ENCODE results near the gene KAT2B.

The KAT2B gene

GRCh38 chr3:20057612-20058180 is 17.4 kb downstream of the KAT2B start:
- peaks cover 0 to 21% (median 6%) of the 10 kb centered on the region in 11 experiments; a peak in 8 of 22 replicates for H3K9me3 ChIP-seq (replicated peaks in 1 of 11)
- peaks cover 0 to 4% (median 0%) of the 10 kb centered on the region in 11 experiments; a peak in 2 of 22 replicates for H4K20me1 ChIP-seq
- peak overlapping the region in 7 of 11 experiments; percentile 5 to 37 (median 22); a peak in 4 of 22 replicates for H3K27ac ChIP-seq
- TF ChIP-seq Cebpa-rat (IDR thresholded peaks at IDR 0.05): no peak
- H3K4me1 ChIP-seq: peaks cover 24 to 66% (median 41%) of the 10 kb centered on the region in 10 experiments
- H3K9ac ChIP-seq: no peak overlapping the region
- H3K27me3 ChIP-seq: no peaks in the 10 kb centered on the region
- no peak overlapping the region for H3K4me3 ChIP-seq
- no peaks in the 10 kb centered on the region for H3K36me3 ChIP-seq
- H3K4me2 ChIP-seq: peak overlapping the region in 4 of 11 experiments; percentile 13 to 61 (median 36); a peak in 5 of 22 replicates

GRCh38 chr3:20059929-20060328 is 19.7 kb downstream of the KAT2B start:
- Histone ChIP-seq H3K27me3 (no peaks in the 10 kb centered on the region), H3K4me2 (peak overlapping the region in 2 of 11 experiments; percentile 62 to 76; a peak in 1 of 22 replicates), H3K4me1 (peaks cover 16 to 51% (median 31%) of the 10 kb centered on the region in 10 experiments), H3K36me3 (no peaks in the 10 kb centered on the region), H3K9ac (no peak overlapping the region), H4K20me1 (peaks cover 0 to 4% (median 0%) of the 10 kb centered on the region in 11 experiments; a peak in 2 of 22 replicates), H3K27ac (peak overlapping the region in 9 of 11 experiments; percentile 64 to 80 (median 73); a peak in 18 of 22 replicates), H3K4me3 (no peak overlapping the region), H3K9me3 (replicated peaks in 1 of 11) (peaks cover 0 to 21% (median 6%) of the 10 kb centered on the region in 11 experiments; a peak in 8 of 22 replicates)
- TF ChIP-seq Cebpa-rat (IDR thresholded peaks at IDR 0.05): no peak

DNA sequence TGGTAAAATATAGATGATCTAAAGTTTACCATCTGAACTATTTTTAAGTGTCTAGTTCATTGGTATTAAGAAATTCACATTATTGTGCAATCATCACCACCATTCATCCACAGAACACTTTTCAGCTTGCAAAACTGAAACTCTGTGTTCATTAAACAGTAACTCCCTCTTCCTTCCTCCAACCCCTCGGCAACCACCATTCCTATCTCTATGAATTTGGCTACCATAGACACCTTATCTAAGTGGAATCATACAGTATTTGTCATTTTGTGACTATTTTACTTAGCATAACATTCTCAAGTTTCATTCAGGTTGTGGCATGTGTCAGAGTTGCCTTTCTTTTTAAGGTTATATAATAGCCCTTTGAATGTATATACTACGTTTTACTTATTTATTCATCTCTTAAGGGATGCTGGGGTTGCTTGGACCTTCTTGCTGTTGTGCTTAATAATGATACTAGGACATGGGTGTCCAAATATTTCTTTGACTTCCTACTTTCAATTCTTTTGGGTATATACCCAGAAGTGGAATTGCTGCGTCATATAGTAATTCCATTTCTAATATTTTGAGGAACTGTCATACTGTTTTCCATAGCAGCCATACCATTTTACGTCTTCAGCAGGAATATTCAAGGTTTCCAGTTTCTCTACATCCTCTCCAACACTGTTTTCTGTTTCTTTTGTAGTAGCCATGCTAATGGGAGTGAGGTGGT is 20.9 kb downstream of the KAT2B start:
- peaks cover 0 to 21% (median 6%) of the 10 kb centered on the region in 11 experiments; a peak in 8 of 22 replicates for H3K9me3 ChIP-seq (replicated peaks in 1 of 11)
- peak overlapping the region in 1 of 10 experiments; percentile 20; a peak in 2 of 20 replicates for H3K4me3 ChIP-seq
- H3K9ac ChIP-seq: peak overlapping the region in 4 of 11 experiments; percentile 31 to 46 (median 38); a peak in 5 of 22 replicates
- peak overlapping the region; percentile 32 to 89 (median 64); a peak in 21 of 22 replicates for H3K4me2 ChIP-seq
- H3K36me3 ChIP-seq: no peaks in the 10 kb centered on the region
- peak in 8 of 11 experiments; percentile 37 to 95 (median 83); a peak in 15 of 22 replicates for TF ChIP-seq Cebpa-rat (IDR thresholded peaks at IDR 0.05)
- no peaks in the 10 kb centered on the region for H3K27me3 ChIP-seq
- H3K4me1 ChIP-seq: peaks cover 9 to 39% (median 20%) of the 10 kb centered on the region in 10 experiments; a peak in 18 of 20 replicates
- no peaks in the 10 kb centered on the region; a peak in 1 of 22 replicates for H4K20me1 ChIP-seq
- peak overlapping the region in 10 of 11 experiments; percentile 63 to 80 (median 72); a peak in 20 of 22 replicates for H3K27ac ChIP-seq

DNA sequence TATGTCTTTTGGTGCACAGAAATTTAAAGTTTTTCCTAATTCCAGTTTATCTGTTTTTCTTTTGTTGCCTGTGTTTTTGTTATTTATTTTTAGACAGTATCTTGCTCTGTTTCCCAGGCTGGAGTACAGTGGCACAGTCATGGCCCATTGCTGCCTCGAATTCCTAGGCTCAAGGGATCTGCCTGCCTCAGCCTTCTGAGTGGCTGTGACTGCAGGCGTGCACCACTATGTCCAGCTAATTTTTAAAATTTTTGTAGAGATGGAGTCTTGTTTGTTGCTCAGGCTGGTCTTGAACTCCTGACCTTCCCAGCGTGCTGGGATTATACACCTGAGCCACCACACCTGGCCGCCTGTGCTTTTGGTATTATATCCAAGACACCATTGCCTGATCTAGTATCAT is 22.8 kb downstream of the KAT2B start:
- Histone ChIP-seq H3K4me2 (no peak overlapping the region), H3K27me3 (no peaks in the 10 kb centered on the region), H3K9ac (no peak overlapping the region), H3K27ac (no peak overlapping the region; a peak in 1 of 22 replicates), H3K4me1 (peaks cover 9 to 20% (median 14%) of the 10 kb centered on the region in 10 experiments; a peak in 18 of 20 replicates), H3K36me3 (no peaks in the 10 kb centered on the region), H3K4me3 (no peak overlapping the region), H4K20me1 (no peaks in the 10 kb centered on the region), H3K9me3 (replicated peaks in 1 of 11) (peaks cover 0 to 21% (median 6%) of the 10 kb centered on the region in 11 experiments; a peak in 8 of 22 replicates)
- no peak for TF ChIP-seq Cebpa-rat (IDR thresholded peaks at IDR 0.05)

DNA sequence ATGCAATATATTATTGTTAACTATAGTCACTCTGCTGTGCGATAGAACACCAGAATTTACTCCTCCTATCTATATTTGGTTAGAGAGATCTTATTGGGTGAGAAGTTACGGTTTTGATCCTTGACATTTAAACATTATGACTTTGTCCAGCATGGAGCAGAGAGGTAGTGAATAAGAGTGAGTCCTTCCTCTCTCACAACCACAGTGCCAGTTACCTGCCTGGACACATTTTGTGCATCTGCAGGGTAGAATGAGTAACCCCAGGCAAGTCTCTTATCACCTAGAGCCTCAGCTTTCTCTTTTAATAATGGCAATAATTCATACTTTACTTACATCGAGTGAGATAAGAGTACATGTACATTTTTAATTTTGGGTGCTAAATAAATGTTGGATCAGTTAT is 24.1 kb downstream of the KAT2B start:
- H3K4me1 ChIP-seq: peaks cover 9 to 23% (median 14%) of the 10 kb centered on the region in 10 experiments; a peak in 18 of 20 replicates
- TF ChIP-seq Cebpa-rat (IDR thresholded peaks at IDR 0.05): no peak
- no peak overlapping the region for H3K4me2 ChIP-seq

GRCh38 chr3:20064796-20065564 is 24.7 kb downstream of the KAT2B start:
- no peak for TF ChIP-seq Cebpa-rat (IDR thresholded peaks at IDR 0.05)
- peaks cover 0 to 13% (median 0%) of the 10 kb centered on the region in 11 experiments; a peak in 5 of 22 replicates for H3K9me3 ChIP-seq (replicated peaks in 1 of 11)
- no peak overlapping the region for H3K27ac ChIP-seq
- no peaks in the 10 kb centered on the region for H3K36me3 ChIP-seq
- H4K20me1 ChIP-seq: no peaks in the 10 kb centered on the region
- peaks cover 9 to 24% (median 14%) of the 10 kb centered on the region in 10 experiments; a peak in 18 of 20 replicates for H3K4me1 ChIP-seq
- no peaks in the 10 kb centered on the region for H3K27me3 ChIP-seq
- no peak overlapping the region for H3K9ac ChIP-seq
- H3K4me3 ChIP-seq: no peak overlapping the region
- no peak overlapping the region for H3K4me2 ChIP-seq

More for the DNA sequence above, 24.1 kb downstream of the KAT2B start:
- Histone ChIP-seq H3K9ac (no peak overlapping the region), H3K9me3 (replicated peaks in 1 of 11) (peaks cover 0 to 14% (median 3%) of the 10 kb centered on the region in 11 experiments; a peak in 8 of 22 replicates), H3K4me3 (no peak overlapping the region), H4K20me1 (no peaks in the 10 kb centered on the region), H3K36me3 (no peaks in the 10 kb centered on the region), H3K27ac (no peak overlapping the region), H3K27me3 (no peaks in the 10 kb centered on the region)

DNA sequence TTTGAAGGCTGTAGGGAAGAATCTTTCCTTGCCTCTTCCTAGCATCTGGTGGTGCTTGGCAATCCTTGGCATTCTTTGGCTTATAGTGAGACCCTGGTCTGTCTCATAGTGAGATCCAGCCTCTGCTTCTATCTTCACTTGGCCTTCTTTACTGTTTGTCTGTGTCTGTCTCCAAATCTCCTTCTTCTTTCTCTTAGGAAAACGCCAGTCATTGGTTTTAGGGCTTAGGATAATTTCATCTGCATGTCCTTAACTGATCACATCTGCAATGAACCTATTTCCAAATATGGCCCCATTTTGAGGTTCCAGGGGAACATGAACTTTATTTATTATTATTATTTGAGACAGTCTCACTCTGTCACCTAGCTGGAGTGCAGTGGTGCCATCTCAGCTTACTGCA is 25.8 kb downstream of the KAT2B start:
- Histone ChIP-seq H3K36me3 (no peaks in the 10 kb centered on the region), H3K27ac (no peak overlapping the region), H3K9ac (no peak overlapping the region), H3K4me2 (no peak overlapping the region), H4K20me1 (no peaks in the 10 kb centered on the region), H3K4me3 (no peak overlapping the region), H3K4me1 (peaks cover 3 to 13% (median 4%) of the 10 kb centered on the region in 10 experiments; a peak in 18 of 20 replicates), H3K27me3 (no peaks in the 10 kb centered on the region), H3K9me3 (replicated peaks in 1 of 11) (0 out of 22 replicates have a peak, but pooled peaks cover 0 to 7% (median 0%) of the 10 kb centered on the region in 11 experiments)
- TF ChIP-seq Cebpa-rat (IDR thresholded peaks at IDR 0.05): no peak

GRCh38 chr3:20066850-20067617 is 26.8 kb downstream of the KAT2B start:
- Histone ChIP-seq H3K27me3 (no peaks in the 10 kb centered on the region), H3K4me2 (no peak overlapping the region), H3K27ac (no peak overlapping the region), H3K4me1 (peaks cover 0 to 8% (median 0%) of the 10 kb centered on the region in 10 experiments; a peak in 3 of 20 replicates), H3K9ac (no peak overlapping the region), H3K36me3 (peaks cover 0 to 7% (median 0%) of the 10 kb centered on the region in 11 experiments; a peak in 5 of 22 replicates), H3K9me3 (replicated peaks in 1 of 11) (0 out of 22 replicates have a peak, but pooled peaks cover 0 to 7% (median 0%) of the 10 kb centered on the region in 11 experiments), H4K20me1 (no peaks in the 10 kb centered on the region), H3K4me3 (no peak overlapping the region)
- no peak for TF ChIP-seq Cebpa-rat (IDR thresholded peaks at IDR 0.05)
